Cortex of kidney (tissue), 1 donor: ENCODE results near the gene PLXNA4.

Experiments used
- DNase-seq: peaks from one replicate; lab custom pipeline; 2025; lab: John Stamatoyannopoulos, UW

The PLXNA4 gene

DNA sequence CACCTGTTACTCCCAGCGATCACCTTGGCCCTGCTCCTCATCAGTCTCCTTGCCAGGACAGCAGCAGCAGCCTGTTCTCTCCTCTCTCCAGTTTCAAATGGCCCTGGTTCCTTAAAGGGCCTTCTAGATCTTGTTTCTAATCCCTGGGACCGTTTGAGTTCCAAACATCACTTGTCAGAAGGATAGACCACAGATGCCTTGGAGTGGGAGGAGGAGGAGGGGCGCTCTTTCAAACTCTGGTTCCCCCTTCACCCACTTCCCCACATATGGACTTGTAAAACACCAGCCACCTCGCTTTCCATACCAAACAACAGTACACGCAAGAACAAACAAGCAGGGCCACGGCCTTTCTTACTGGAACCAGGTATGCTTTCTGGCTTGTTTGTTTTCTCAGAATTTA lies 104.8 kb downstream of the PLXNA4 start:
- no peak for DNase-seq

DNA sequence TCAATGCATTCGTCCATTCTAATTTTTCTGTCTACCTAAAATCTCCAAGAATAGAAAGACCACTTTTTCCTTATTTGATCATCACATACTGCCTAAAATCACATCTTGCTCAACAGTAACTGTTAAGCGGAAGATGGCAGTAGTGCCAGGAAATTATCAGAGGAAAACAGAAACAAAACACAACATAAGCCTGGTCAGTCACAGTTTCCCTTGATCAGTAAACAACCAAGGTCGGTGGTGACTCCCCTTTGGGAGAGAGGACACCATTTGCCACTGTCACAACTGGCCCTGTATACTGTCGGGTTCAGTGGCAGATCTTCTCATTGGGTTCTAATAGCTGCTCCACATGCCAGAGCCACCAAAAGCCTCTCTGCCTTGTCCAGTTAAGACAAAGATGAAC lies 106.6 kb downstream of the PLXNA4 start:
- no peak for DNase-seq

DNA sequence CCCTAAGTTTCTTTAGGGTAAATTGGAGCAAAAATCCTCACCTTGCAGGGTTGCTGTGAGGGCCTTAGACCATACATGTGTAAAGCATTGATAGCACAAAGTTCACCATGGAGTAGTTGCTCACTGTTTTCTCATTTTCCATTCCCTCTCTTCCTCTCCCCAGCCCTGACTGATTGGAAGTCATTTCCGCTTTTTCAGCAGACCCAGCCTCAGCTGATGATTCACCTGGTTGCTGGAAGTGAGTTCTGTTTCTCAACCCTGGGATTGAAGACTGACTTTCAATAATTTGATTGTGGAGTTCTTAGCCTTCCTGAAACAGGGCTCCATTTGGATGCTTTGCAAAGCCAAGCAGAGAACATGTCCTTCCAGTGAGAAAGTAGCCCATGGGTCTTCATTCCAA lies 107.0 kb downstream of the PLXNA4 start:
- DNase-seq: no peak

DNA sequence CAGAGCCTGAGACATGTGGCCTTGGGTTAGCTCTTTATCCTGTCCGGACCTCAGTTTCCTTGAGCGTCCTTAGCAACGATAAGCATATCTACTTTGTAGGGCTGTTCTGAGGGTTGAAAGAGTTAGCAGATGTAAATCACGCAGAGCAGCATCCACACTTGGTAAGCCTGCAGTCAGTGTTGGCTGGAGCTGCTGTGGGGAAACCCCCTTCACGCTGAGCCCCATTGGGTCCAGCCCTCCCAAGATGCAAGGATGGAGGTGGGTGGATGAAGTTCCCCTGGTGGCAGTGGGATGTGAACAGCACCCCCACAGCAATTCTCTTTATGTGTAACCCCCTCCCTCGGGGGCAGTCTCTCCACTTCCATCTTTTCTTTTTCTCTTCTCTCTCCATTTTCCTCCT lies 109.9 kb downstream of the PLXNA4 start:
- DNase-seq: no peak

DNA sequence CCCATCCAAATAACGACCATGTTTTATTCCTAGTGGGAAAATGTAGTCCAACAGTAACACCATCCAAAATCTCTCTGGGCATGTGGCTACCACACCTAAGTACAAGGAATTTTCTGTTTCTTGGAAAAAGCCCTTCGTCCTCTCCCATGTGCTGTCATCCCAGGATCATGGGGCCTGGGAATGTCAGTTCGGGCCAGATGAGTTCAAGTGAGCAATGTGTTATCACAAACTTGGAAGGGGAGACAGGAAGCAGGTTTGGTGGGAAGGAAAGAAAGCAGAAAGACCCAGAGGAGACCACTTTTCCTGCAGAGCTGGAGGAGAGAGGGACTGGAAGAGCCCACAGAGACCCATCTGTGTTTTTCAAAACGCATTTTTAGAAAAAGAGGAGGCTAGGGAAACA lies 110.8 kb downstream of the PLXNA4 start:
- no peak for DNase-seq

DNA sequence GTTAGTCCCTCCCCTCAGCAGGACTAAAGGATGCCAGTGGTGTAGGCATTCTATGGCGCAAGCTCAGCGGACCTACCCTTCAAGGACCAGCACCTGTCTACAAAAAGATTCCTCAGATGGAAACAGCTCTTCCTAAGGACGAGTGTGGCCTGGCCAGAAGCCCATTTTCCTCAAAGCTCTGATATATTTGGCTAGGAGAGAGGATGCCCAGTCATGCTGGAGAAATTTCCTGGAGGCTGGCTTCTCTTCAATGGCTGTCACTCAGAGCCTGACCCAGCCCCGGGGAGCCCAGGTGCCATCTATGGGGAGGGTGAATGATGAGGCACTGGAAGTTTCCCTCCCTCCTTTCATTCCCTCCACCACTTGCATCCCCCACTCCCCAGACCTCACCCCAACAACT lies 111.5 kb downstream of the PLXNA4 start:
- DNase-seq: no peak

DNA sequence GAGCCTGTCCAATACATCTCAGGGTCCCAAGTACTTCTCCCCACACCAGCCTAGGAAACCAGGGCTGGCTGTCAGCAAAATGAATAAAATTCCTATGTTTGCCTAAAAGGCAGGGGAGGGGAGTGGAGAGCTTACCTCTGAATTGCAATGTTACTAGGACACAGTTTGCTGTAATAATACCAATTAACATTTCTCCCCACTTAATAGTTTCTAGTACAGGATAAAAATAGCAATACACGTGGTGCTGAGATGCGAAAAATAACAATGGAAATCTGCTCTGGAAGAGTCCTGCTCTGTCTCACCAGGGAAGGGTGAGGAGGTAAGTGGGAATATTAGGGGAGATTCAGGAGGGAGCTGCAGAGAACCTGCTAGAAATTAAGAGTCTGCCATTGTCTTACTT lies 112.3 kb downstream of the PLXNA4 start:
- DNase-seq: no peak

DNA sequence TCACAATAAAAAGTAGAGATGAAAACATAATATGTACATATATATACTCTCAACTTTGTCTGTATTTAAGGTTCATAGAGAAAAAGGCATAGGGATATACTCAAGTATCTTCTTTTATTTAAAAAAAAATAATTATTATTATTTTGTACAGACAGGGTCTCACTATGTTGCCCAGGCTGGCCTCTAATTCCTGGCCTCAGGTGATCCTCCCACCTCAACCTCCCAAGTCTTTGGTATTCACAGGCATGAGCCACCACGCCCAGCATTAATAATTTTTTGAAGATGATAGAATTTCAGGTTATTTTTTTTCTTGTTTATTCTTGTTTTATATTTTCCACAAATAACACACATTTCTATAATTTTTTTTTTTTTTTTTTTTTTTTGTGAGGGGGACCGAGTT lies 113.8 kb downstream of the PLXNA4 start:
- no peak for DNase-seq

DNA sequence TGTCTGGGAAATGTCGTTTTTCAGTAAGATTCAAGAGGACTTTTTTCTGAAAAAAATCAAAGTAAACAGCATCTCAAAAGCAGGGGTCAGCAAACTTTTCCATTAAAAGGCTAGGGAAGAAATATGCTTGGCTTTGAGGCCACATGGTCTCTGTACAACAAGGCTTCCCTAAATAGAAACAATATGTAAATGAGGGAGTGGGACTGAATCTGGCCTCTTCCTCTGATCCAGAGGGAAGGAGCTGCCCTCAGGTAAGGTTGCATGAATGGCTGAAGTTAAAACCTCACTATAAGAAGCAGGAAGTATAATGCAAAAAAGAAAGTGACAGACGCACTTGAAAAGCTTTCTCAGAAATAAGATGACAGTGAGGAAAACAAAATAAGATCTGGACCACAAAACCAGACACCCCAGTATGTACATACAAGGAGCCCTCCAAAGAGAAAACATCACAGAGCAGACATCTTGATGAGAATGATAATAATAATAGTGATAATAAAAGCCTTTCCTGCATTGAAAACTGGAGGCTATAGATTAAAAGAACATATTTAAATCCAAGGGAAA lies 115.2 kb downstream of the PLXNA4 start:
- no peak for DNase-seq

DNA sequence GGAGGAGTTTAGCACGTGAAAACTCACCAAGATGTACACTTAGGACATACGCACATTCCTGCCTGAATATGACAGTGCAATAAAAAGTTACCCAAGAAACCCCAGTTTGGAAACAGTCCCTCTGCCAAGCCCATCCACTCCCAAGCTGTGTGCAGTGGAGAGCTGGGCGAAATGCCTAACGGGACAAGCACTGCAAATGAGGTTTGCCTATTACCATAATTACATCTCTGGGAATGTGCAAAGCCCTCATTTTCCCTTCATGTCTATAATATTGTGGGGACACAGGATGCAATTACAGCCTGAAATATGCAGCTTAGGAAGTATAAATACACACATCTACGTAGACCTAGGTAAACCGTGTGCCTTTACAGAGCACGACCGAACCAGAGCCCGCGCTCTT lies 117.5 kb downstream of the PLXNA4 start:
- DNase-seq: no peak

DNA sequence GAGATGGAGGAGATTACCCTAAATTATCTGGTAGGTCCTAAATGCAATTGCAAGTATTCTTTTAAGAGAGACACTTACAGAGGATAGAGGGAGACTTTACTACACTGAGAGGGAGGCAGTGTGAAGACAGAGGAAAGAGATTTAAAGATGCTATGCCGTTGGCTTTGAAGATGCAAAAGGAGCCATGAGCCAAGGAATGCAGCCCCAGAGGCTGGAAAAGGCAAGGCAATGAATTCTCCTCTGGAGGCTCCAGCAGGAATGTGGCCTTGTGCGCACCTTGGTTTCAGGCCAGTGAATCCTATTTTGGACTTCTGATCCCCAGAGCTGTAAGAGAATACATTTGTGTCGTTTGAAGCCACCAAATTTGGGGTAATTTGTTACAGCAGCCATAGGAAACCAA lies 118.6 kb downstream of the PLXNA4 start:
- no peak for DNase-seq

DNA sequence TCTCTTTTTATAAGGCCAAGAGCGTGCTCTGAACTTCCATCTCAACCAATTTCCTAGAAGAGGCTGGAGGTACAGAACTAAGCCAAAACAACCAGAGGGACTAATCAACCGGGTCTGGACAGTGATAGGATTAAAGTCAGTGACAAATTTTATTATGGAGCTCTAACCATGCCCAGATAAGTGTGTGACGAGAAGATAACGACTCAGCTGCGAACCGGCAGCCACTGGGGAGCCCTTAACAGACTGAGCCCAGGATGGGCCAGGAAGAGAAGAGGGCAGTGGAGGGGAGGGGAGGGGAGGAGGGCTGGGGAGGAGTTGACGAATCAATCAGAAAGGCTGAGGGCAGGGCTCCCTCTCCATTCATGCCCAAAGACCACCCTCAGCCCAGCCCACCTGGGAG lies 119.9 kb downstream of the PLXNA4 start:
- no peak for DNase-seq

DNA sequence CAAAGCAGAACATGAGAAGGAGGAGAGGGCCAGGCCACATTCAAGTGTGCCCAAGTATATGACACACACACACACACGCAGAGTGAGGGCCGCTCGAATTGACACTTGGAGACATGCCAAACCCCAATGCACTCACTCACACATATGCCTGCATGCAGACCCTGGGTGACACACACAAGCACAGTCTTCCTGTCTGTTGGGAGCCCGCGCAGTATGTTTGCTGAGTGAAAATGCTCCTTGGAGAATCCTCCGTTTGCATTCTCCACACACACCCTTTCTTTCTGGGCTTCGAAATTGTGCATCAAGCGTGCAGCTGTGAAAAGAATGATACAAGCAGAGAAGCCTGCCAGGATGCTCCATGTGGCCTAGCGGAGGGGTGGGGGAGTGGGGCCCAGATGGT lies 120.9 kb downstream of the PLXNA4 start:
- no peak for DNase-seq

DNA sequence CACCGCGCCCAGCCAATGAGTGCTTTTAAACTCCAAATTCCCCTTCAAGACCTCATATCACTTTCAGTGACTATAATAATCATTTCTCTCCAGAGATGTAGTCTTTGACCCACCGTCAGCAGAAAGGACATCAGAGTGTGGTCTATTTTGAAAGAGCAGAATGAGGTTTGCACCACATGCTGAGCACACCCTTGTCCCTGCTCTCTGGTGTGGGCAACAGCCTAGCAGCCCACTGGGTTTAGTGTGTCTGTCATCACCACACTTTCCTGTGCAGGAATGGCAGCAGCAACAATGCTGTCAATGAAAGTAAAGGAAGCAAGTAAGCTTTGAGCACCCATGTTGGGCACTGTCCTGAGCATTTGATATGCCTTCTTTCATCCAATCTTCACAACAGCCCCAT lies 122.4 kb downstream of the PLXNA4 start:
- DNase-seq: no peak

DNA sequence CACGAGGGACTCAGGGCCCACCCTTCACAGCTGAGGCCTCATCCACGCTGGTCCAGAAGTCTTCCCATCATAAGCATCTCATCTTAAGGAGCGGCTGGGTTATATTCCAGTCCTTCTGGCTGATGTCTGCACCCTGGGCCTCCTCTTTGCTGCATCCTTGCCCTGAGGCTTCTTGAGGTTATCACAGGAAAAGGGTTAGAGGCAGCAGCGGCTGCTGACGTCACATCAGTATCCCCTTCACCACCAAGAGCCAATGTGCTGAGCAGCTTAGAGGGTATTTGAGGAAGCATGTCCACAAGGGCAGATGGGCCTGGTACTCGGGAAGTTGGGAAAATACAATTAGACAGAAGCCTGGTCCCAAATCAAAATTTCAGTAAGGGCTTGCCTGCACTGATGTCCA lies 125.1 kb downstream of the PLXNA4 start:
- no peak for DNase-seq

DNA sequence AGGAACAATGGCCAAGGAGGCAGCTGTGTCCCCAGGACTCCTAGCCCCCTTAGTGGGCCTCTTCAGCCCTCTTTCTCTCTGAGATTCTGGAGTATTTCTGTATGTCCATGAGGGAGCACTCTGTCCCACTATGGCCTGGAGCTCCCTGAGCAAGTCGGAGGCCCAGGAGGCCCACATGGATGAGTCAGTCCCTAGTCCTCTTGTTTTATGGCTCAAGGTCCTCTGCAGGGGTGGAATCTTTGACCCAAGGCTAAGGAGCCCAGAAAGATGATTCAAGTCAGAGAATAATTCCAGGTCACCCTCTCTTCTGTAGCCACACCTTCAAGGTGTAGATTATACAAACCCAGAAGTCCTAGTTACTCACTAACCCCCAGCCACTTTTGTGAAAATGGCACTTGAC lies 125.6 kb downstream of the PLXNA4 start:
- DNase-seq: no peak

DNA sequence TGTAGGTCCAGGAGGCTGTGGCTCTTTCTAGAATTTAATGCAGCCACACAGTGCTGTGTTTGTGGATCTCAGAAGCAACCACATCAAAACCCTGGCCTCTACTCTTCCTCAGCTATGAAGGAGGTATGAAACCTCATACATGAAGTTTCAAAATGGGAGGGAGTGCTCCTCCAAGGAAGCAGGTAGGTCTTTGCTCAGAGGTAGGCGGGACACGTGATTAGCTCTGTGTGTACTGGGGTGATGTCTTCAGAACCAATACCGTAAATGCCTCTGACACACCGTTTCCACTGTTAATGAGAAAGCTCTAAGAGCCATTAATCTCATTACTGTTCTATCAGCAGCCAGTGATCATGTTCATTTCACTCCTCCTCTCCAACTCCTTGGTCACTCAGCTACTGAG lies 126.1 kb downstream of the PLXNA4 start:
- DNase-seq: no peak

DNA sequence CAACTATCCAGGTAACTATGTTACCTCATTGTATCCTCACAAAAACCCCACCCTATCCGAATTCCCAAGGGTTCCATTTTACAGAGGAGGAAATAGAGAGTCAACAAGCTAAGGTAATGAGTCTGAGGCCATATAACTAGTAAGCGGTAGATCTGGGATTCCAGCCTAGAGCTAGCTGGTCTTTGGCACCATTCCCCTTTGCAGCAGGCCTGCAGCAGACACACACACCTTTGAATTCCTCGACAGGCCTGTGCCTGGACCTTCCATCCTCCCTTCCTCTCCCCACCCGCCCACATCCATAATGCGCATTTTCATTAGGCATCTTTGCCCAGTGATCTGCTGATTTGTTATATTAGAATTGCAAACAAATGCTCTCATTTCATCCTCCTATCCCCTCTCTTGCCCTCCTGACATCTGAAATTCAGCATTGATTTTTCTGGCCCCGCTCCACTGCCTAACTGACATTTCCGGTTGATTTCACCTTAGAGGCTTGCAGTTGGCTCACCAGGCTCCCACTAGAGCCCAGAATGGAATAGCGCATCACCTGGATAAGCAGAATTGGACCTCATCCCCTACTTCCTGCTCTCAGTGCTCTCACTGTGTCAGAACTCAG lies 129.5 kb downstream of the PLXNA4 start:
- no peak for DNase-seq

DNA sequence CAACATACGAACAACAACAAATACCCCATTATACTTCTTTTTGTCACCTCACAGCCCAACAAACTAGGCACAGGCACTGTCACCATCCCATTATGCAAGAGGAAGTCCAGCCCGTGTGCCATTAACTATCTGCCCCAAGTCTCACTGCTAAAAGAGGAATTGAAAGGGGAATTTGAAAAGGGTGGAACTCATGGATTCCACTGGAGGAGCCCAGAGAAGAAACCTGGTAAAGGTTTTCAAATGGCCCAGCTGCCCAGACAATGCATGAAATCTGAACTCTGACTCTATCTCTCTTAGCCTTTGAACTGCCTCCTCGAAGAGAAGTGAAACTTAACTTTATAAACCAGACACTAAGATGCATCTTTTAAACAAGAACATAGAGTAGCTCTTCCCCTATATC lies 130.0 kb downstream of the PLXNA4 start:
- no peak for DNase-seq

DNA sequence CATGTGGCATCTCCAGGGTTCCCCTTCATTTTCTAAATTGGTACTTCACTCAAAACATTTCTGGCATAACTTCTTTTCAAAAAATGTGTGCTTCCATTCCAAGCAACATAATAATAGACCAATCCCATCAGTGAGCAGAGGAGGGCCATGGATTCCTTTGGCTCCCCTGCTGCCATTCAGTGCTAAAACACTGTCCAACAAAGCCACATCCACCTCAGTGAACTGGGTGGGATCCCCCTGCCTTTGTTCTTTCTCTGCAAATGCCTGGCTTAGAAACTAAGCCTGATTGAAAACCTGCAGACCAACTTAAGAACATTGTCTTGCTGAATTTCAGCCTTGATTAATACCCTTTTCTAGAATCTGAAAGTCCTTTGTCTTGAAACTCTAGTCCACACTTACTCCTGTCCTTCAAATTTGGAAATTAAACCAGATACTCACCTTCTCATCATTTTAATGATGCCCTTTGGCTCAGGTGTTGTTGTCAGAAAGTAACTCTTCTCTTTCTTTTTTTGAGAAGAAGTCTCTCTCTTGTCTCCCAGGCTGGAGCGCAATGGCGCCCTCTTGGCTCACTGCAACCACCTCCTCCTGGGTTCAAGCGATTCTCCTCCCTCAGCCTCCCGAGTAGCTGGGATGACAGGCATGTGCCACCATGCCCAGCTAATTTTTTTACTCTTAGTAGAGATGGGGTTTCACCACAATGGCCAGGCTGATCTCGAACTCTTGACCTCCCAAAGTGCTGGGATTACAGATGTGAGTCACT lies 132.3 kb downstream of the PLXNA4 start:
- no peak for DNase-seq

DNA sequence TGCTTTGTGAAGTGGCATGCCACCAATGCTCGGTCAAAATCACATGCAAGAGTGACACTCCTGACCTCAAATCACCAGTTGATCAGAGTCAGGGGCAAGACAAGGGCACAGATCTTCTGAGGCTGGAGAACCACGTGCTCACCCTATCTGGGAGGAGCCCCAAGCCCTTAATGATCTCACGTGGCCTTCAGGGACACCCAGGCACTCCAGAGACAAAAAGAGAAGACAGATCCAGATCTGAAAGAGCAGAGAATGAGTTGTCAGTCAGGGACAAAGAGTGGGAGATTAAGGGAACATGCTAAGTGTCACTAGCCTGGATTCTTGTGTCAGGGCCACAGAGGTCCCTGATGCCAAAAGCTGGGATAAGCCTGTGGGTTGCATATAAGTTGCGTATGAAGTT lies 134.3 kb downstream of the PLXNA4 start:
- DNase-seq: no peak

DNA sequence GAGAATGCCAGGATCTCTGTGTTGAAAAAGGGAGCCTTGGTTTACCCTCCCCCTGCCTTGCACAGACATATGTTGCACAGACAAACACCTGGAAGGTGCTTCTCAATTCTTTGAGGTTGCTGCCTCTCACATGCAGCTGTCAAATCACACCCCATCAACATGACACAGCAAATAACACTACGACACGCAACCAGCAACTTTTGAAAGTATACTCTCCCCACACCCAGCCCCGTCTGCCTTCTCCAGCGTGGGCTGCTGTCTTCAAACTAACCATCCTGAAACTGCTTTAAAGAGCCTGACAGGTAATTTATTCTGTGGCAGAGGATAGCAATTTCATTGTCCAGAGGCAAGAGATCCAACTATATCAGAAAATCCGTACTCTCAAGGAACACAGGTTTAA lies 136.1 kb downstream of the PLXNA4 start:
- no peak for DNase-seq

DNA sequence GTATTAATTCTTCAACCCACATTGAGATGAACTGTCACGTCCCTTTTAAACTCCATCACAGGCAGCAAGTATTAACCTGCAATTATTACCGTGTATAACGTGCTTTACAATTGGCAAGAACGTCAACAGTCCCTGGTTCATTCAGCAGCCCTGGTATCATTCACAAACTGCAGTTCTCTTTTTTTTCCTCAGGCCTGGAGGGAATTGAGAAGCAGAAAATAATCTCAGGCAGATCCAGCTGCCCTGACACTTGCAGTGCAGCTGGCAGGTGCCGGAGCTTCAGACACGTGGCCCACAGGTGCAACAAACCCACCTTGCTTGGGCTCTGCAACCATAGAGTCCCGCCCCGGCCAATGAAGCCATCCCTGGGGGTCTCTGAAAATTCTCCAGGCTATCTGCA lies 137.3 kb downstream of the PLXNA4 start:
- DNase-seq: no peak

DNA sequence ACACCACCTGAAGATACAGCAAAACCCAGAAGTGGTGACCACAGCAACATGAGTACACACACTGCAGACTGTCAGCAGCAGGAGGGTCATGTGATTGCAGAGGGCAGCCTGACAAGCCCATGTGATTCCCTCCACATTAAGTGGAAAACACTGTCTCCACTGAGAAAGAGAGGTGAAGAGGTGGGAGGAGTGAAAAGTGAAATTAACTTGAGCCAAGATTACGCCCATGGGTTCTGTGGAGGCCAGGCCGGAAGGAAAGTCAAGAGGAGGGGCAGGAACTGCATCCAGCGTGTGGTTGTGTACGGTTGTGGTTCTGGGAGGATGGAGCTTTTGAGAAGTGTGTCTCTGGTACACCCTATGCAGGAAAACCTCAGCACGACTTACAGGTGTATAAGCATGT lies 138.5 kb downstream of the PLXNA4 start:
- no peak for DNase-seq
